HepG2 (cell line): ENCODE measurements around the gene IQCE. TPM values are rescaled to one million over a fixed set of nuclear protein-coding genes. Genes with fewer than 3 reads are reported as not detected.

ENCODE experiments used
- KLF11 ChIP-seq: IDR thresholded peaks from 2 replicates; pipeline ENCODE4 v1.6.1; 2016; ENCODE audit warnings: missing compliant biosample characterization
- NR2F6 ChIP-seq, 2 experiments: IDR thresholded peaks; 2 replicates each; pipeline ENCODE4 v1.6.1; 2016; ENCODE audit warnings: antibody characterized with exemption in 1 of 2, mild to moderate bottlenecking in 1 of 2
- SMAD9 ChIP-seq: sonication (generic); formaldehyde crosslinking; IDR thresholded peaks from 2 replicates; pipeline ENCODE4 v1.5.1; 2020; ENCODE audit warnings: mild to moderate bottlenecking, missing genetic modification reagents
- ZFP36L2 ChIP-seq: sonication (generic); formaldehyde crosslinking; IDR thresholded peaks from 2 replicates; pipeline ENCODE4 v1.4.0; 2020; ENCODE audit warnings: missing genetic modification reagents
- ZNF274 ChIP-seq: sonication (generic); formaldehyde crosslinking; IDR thresholded peaks from 2 replicates; pipeline ENCODE4 v1.5.1; 2020; ENCODE audit warnings: mild to moderate bottlenecking, missing genetic modification reagents
- ZNF567 ChIP-seq: sonication (generic); formaldehyde crosslinking; IDR thresholded peaks from 2 replicates; pipeline ENCODE4 v1.8.1; 2023; ENCODE audit warnings: mild to moderate bottlenecking, missing genetic modification reagents, borderline replicate concordance
- polyA plus RNA-seq, 8 experiments: library from polyadenylated mRNA; depleted of rRNA in 3 of 8; stranded (reverse) in 7 of 8; unstranded in 1 of 8; fragments of >200 nt; fragmentation: Illumina TruSeq in 4 of 8; extraction: Trizol in 4 of 8; gene quantifications; 2 replicates each; pipeline versions ENCODE4 v1.2.1 to v1.2.3, GENCODE V29; 2011 to 2016; ENCODE audit warnings: low read depth in 4 of 8, missing spikeins in 1 of 8, mixed read lengths in 1 of 8; ENCODE audit not compliant: insufficient read depth in 1 of 8
- total RNA-seq, 5 experiments: library from RNA; depleted of rRNA; stranded (reverse); fragments of >200 nt; fragmentation: Illumina TruSeq; extraction: Trizol; gene quantifications; 2 replicates each; pipeline ENCODE4 v1.2.3, GENCODE V29; 2016; ENCODE audit warnings: low read depth in 1 of 5
- TF ChIP-seq, protein P1 (sequence below): sonication (generic); formaldehyde crosslinking; IDR thresholded peaks from one replicate; pipeline ENCODE4 v1.5.1; 2020; ENCODE audit warnings: mild to moderate bottlenecking, missing genetic modification reagents; ENCODE audit errors: not compliant biosample characterization
- TF ChIP-seq, protein P2 (sequence below): sonication (generic); formaldehyde crosslinking; conservative IDR thresholded peaks from 2 replicates; pipeline ENCODE4 v1.4.0; 2020; ENCODE audit warnings: missing genetic modification reagents
- TF ChIP-seq, protein P3 (sequence below): IDR thresholded peaks from 2 replicates; pipeline ENCODE4 v1.4.0; 2020; ENCODE audit warnings: mild to moderate bottlenecking, missing genetic modification reagents
- TF ChIP-seq, protein P4 (sequence below): sonication (generic); formaldehyde crosslinking; IDR thresholded peaks from 2 replicates; pipeline ENCODE4 v1.8.0; 2022; ENCODE audit warnings: mild to moderate bottlenecking, missing genetic modification reagents, borderline replicate concordance

IQCE gene
- total and polyA plus RNA-seq, 2 of the 13 experiments (the other 11 are each of a cell fraction or from before 2014, with no cell fraction given) = 1.5 to 2.5 TPM

DNA sequence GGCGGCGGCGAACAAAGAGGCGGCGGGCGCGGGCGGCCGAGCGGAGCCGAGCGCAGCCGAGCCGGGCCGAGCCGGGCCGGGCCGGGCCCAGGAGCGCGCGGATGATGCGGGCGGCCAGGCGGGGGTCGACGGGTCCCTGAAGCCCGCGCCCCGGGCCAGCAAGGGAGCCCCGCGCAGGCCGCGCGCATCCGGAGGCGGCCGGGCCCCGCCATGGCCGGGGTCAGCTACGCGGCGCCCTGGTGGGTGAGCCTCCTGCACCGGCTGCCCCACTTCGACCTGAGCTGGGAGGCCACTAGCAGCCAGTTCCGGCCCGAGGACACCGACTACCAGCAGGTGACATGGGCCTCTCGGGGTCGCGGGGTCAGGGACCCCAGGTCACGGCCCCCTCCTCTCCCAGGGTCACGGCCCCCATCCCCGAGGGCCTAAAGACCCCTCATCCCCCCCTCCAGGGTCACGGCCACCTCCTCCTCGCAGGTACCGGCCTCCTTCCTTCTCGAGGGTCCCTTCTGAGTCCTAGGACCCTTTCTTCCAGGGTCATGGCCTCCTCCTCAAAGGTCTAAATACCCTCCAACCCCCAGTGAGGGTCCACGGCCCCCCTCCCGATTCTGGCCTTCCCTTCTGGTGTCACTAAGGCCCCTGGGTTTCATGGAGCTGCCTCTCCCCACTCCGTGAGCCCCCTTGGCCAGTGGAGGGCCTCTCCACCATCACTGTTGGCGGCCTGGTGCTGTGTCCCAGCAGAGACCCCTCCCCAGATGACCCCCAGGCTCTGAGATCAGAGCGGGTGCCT lies 73.4 kb downstream of the IQCE start, which contains the start of gene TTYH3 (continued):
- TF ChIP-seq, protein P1, sequence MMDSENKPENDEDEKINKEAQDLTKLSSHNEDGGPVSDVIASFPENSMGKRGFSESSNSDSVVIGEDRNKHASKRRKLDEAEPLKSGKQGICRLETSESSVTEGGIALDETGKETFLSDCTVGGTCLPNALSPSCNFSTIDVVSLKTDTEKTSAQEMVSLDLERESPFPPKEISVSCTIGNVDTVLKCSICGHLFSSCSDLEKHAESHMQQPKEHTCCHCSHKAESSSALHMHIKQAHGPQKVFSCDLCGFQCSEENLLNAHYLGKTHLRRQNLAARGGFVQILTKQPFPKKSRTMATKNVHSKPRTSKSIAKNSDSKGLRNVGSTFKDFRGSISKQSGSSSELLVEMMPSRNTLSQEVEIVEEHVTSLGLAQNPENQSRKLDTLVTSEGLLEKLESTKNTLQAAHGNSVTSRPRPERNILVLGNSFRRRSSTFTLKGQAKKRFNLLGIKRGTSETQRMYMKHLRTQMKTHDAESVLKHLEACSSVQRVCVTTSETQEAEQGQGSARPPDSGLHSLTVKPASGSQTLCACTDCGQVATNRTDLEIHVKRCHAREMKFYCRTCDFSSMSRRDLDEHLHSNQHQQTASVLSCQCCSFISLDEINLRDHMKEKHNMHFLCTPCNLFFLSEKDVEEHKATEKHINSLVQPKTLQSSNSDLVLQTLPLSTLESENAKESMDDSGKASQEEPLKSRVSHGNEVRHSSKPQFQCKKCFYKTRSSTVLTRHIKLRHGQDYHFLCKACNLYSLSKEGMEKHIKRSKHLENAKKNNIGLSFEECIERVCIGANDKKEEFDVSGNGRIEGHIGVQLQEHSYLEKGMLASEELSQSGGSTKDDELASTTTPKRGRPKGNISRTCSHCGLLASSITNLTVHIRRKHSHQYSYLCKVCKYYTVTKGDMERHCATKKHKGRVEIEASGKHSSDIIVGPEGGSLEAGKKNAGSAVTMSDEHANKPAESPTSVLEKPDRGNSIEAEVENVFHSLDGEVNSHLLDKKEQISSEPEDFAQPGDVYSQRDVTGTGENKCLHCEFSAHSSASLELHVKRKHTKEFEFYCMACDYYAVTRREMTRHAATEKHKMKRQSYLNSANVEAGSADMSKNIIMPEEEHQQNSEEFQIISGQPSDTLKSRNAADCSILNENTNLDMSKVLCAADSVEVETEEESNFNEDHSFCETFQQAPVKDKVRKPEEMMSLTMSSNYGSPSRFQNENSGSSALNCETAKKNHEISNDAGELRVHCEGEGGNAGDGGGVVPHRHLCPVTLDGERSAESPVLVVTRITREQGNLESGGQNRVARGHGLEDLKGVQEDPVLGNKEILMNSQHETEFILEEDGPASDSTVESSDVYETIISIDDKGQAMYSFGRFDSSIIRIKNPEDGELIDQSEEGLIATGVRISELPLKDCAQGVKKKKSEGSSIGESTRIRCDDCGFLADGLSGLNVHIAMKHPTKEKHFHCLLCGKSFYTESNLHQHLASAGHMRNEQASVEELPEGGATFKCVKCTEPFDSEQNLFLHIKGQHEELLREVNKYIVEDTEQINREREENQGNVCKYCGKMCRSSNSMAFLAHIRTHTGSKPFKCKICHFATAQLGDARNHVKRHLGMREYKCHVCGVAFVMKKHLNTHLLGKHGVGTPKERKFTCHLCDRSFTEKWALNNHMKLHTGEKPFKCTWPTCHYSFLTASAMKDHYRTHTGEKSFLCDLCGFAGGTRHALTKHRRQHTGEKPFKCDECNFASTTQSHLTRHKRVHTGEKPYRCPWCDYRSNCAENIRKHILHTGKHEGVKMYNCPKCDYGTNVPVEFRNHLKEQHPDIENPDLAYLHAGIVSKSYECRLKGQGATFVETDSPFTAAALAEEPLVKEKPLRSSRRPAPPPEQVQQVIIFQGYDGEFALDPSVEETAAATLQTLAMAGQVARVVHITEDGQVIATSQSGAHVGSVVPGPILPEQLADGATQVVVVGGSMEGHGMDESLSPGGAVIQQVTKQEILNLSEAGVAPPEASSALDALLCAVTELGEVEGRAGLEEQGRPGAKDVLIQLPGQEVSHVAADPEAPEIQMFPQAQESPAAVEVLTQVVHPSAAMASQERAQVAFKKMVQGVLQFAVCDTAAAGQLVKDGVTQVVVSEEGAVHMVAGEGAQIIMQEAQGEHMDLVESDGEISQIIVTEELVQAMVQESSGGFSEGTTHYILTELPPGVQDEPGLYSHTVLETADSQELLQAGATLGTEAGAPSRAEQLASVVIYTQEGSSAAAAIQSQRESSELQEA = no peak
- TF ChIP-seq, protein P2, sequence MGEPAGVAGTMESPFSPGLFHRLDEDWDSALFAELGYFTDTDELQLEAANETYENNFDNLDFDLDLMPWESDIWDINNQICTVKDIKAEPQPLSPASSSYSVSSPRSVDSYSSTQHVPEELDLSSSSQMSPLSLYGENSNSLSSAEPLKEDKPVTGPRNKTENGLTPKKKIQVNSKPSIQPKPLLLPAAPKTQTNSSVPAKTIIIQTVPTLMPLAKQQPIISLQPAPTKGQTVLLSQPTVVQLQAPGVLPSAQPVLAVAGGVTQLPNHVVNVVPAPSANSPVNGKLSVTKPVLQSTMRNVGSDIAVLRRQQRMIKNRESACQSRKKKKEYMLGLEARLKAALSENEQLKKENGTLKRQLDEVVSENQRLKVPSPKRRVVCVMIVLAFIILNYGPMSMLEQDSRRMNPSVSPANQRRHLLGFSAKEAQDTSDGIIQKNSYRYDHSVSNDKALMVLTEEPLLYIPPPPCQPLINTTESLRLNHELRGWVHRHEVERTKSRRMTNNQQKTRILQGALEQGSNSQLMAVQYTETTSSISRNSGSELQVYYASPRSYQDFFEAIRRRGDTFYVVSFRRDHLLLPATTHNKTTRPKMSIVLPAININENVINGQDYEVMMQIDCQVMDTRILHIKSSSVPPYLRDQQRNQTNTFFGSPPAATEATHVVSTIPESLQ (CRISPR knock-in tag) = no peak
- TF ChIP-seq KLF11 (CRISPR knock-in tag) (no peak), ZNF567 (CRISPR knock-in tag) (no peak), NR2F6 (IDR thresholded peaks at IDR 0.05) (peak; percentile 72), NR2F6 (CRISPR knock-in tag; IDR thresholded peaks at IDR 0.05) (0 out of 2 replicates have a peak, but pooled peaks have one; percentile 46), ZFP36L2 (CRISPR knock-in tag) (no peak), ZNF274 (CRISPR knock-in tag) (no peak), SMAD9 (CRISPR knock-in tag) (no peak)
- TF ChIP-seq, protein P3, sequence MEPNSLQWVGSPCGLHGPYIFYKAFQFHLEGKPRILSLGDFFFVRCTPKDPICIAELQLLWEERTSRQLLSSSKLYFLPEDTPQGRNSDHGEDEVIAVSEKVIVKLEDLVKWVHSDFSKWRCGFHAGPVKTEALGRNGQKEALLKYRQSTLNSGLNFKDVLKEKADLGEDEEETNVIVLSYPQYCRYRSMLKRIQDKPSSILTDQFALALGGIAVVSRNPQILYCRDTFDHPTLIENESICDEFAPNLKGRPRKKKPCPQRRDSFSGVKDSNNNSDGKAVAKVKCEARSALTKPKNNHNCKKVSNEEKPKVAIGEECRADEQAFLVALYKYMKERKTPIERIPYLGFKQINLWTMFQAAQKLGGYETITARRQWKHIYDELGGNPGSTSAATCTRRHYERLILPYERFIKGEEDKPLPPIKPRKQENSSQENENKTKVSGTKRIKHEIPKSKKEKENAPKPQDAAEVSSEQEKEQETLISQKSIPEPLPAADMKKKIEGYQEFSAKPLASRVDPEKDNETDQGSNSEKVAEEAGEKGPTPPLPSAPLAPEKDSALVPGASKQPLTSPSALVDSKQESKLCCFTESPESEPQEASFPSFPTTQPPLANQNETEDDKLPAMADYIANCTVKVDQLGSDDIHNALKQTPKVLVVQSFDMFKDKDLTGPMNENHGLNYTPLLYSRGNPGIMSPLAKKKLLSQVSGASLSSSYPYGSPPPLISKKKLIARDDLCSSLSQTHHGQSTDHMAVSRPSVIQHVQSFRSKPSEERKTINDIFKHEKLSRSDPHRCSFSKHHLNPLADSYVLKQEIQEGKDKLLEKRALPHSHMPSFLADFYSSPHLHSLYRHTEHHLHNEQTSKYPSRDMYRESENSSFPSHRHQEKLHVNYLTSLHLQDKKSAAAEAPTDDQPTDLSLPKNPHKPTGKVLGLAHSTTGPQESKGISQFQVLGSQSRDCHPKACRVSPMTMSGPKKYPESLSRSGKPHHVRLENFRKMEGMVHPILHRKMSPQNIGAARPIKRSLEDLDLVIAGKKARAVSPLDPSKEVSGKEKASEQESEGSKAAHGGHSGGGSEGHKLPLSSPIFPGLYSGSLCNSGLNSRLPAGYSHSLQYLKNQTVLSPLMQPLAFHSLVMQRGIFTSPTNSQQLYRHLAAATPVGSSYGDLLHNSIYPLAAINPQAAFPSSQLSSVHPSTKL (CRISPR knock-in tag) = no peak
- TF ChIP-seq, protein P4, sequence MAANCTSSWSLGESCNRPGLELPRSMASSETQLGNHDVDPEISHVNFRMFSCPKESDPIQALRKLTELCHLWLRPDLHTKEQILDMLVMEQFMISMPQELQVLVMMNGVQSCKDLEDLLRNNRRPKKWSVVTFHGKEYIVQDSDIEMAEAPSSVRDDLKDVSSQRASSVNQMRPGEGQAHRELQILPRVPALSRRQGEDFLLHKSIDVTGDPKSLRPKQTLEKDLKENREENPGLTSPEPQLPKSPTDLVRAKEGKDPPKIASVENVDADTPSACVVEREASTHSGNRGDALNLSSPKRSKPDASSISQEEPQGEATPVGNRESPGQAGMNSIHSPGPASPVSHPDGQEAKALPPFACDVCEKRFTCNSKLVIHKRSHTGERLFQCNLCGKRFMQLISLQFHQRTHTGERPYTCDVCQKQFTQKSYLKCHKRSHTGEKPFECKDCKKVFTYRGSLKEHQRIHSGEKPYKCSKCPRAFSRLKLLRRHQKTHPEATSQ (CRISPR knock-in tag) = no peak
